HepG2 (cell line): ENCODE measurements around the gene ULBP2. TPM values are rescaled to one million over a fixed set of nuclear protein-coding genes. Genes with fewer than 3 reads are reported as not detected.

ENCODE experiments used
- ATAC-seq: fragments of 200-7000 bp; cut with Tn5 transposase; 3 replicates; pipeline ENCODE4 v1.9.1; 2020; ENCODE audit warnings: mild to moderate bottlenecking, moderate library complexity
- BruUV-seq: library from RNA; stranded (reverse); fragments of 400-500 nt; replicated peaks from 2 replicates; lab custom pipeline; 2021; lab: Mats Ljungman, UMichigan
- CTCF ChIA-PET: fragments of 300-600 bp; formaldehyde crosslinking; extraction: SDS; loops from one replicate; lab custom pipeline; 2021; ENCODE audit warnings: low total read pairs, inconsistent platforms, low intra/inter-chr PET ratio; lab: Yijun Ruan, JAX
- POLR2A ChIA-PET: fragments of 350-600 bp; sonication (Branson Sonifier 250); formaldehyde crosslinking; loops from one replicate; lab custom pipeline; 2020; ENCODE audit warnings: antibody characterized with exemption, inconsistent platforms; lab: Yijun Ruan, JAX
- DNase-seq: peaks from one replicate; pipeline ENCODE4 v3.0.0-alpha.2; 2015; ENCODE audit warnings: low spot score
- FAIRE-seq: peaks from 3 replicates; lab custom pipeline; 2011; peaks lifted over from hg19 to GRCh38; lab: Jason Lieb, UNC
- H2AFZ ChIP-seq: one replicate; pipeline ENCODE4 v1.6.1; 2011; ENCODE audit warnings: low read length, inconsistent platforms
- H3K27ac ChIP-seq: fragments of 300-600 bp; 3 replicates; pipeline ENCODE4 v1.8.0; 2011; ENCODE audit warnings: mixed run types, mild to moderate bottlenecking, mixed read lengths, low read length, inconsistent platforms; ENCODE audit not compliant: insufficient read depth; ENCODE audit errors: extremely low read length
- H3K27me3 ChIP-seq, 2 experiments: fragments of 200-600 bp in 1 of 2; 2 replicates in 1 of 2; 3 replicates in 1 of 2; pipeline versions ENCODE4 v1.6.0 to v1.8.0; 2011; ENCODE audit warnings: low read length in 2 of 2, mild to moderate bottlenecking in 2 of 2, moderate library complexity in 2 of 2, inconsistent platforms in 1 of 2; ENCODE audit not compliant: insufficient read depth in 2 of 2, control insufficient read depth in 1 of 2
- H3K36me3 ChIP-seq, 2 experiments: fragments of 200-600 bp in 1 of 2; replicated peaks in 1 of 2; 2 replicates in 1 of 2; 3 replicates in 1 of 2; pipeline versions ENCODE4 v1.5.1 to v1.8.0; 2011; ENCODE audit warnings: low read length in 2 of 2, inconsistent platforms in 1 of 2; ENCODE audit not compliant: insufficient read depth in 2 of 2, control insufficient read depth in 1 of 2
- H3K4me1 ChIP-seq: 2 replicates; pipeline ENCODE4 v1.5.1; 2012; ENCODE audit warnings: low read length, inconsistent platforms; ENCODE audit not compliant: insufficient read depth
- H3K4me2 ChIP-seq: 2 replicates; pipeline ENCODE4 v1.6.0; 2011; ENCODE audit warnings: low read depth, low read length, inconsistent platforms
- H3K4me3 ChIP-seq, 3 experiments: fragments of 200-600 bp in 1 of 3; sonication (generic), shearing (Covaris generic) in 1 of 3; replicated peaks in 1 of 3; 2 replicates each; pipeline ENCODE4 v1.5.1; 2011 to 2016; ENCODE audit warnings: low read length in 3 of 3, inconsistent platforms in 2 of 3, low read depth in 2 of 3, mild to moderate bottlenecking in 2 of 3, control low read depth in 1 of 3, mixed read lengths in 1 of 3; ENCODE audit not compliant: insufficient read depth in 1 of 3
- H3K79me2 ChIP-seq: one replicate; pipeline ENCODE4 v1.6.1; 2011; ENCODE audit warnings: low read length, inconsistent platforms; ENCODE audit not compliant: insufficient read depth
- H3K9ac ChIP-seq: 2 replicates; pipeline ENCODE4 v1.6.0; 2011; ENCODE audit warnings: mild to moderate bottlenecking, low read depth, low read length, inconsistent platforms; ENCODE audit not compliant: insufficient read depth
- H3K9me3 ChIP-seq: 2 replicates; pipeline ENCODE4 v1.5.1; 2012; ENCODE audit warnings: mild to moderate bottlenecking, low read length
- H4K20me1 ChIP-seq: 2 replicates; pipeline ENCODE4 v1.6.0; 2011; ENCODE audit warnings: inconsistent platforms, mild to moderate bottlenecking, low read length, moderate library complexity; ENCODE audit not compliant: insufficient read depth
- FLYWCH1 ChIP-seq: sonication (generic); formaldehyde crosslinking; IDR thresholded peaks from 2 replicates; pipeline ENCODE4 v1.8.1; 2023; ENCODE audit warnings: mild to moderate bottlenecking, missing genetic modification reagents
- FOXP1 ChIP-seq, 2 experiments: fragments of 450-650 bp in 1 of 2; IDR thresholded peaks; 2 replicates each; pipeline ENCODE4 v1.6.1; 2017 to 2018; ENCODE audit warnings: antibody characterized with exemption in 1 of 2
- JUNB ChIP-seq: sonication (generic); formaldehyde crosslinking; IDR thresholded peaks from 2 replicates; pipeline ENCODE4 v1.8.0; 2022; ENCODE audit warnings: missing genetic modification reagents, mild to moderate bottlenecking, borderline replicate concordance
- MEIS2 ChIP-seq: sonication (generic); formaldehyde crosslinking; IDR thresholded peaks from 2 replicates; pipeline ENCODE4 v1.9.0; 2021; ENCODE audit warnings: mild to moderate bottlenecking, missing genetic modification reagents
- ZFP90 ChIP-seq: sonication (generic); formaldehyde crosslinking; IDR thresholded peaks from 2 replicates; pipeline ENCODE4 v1.8.0; 2022; ENCODE audit warnings: missing genetic modification reagents, mild to moderate bottlenecking, inconsistent platforms, borderline replicate concordance
- ZNF282 ChIP-seq: fragments of 450-650 bp; IDR thresholded peaks from 2 replicates; pipeline ENCODE4 v1.6.1; 2018; ENCODE audit not compliant: partially characterized antibody
- in situ Hi-C: cut with HindIII; loops from 2 replicates; pipeline ENCODE4 v1.10.0; 2017; ENCODE audit warnings: low pct_unique_long_range_greater_than_20kb; ENCODE audit not compliant: extremely low pct_ligation_motif_present
- intact Hi-C: fragments of 100-400 bp; cut with micrococcal nuclease; formaldehyde crosslinking; loops from one replicate; pipeline ENCODE4 v1.10.0; 2022; ENCODE audit not compliant: unreplicated experiment
- polyA plus RNA-seq, 8 experiments: library from polyadenylated mRNA; depleted of rRNA in 3 of 8; stranded (reverse) in 7 of 8; unstranded in 1 of 8; fragments of >200 nt; fragmentation: Illumina TruSeq in 4 of 8; extraction: Trizol in 4 of 8; gene quantifications; 2 replicates each; pipeline versions ENCODE4 v1.2.1 to v1.2.3, GENCODE V29; 2011 to 2016; ENCODE audit warnings: low read depth in 4 of 8, missing spikeins in 1 of 8, mixed read lengths in 1 of 8; ENCODE audit not compliant: insufficient read depth in 1 of 8
- total RNA-seq, 5 experiments: library from RNA; depleted of rRNA; stranded (reverse); fragments of >200 nt; fragmentation: Illumina TruSeq; extraction: Trizol; gene quantifications; 2 replicates each; pipeline ENCODE4 v1.2.3, GENCODE V29; 2016; ENCODE audit warnings: low read depth in 1 of 5
- TF ChIP-seq, protein P1 (sequence below), 2 experiments: fragments of 450-650 bp in 1 of 2; sonication (generic) in 1 of 2; formaldehyde crosslinking in 1 of 2; IDR thresholded peaks; 2 replicates each; pipeline versions ENCODE4 v1.6.1 to v1.8.0; 2016 to 2022; ENCODE audit warnings: antibody characterized with exemption in 1 of 2, mild to moderate bottlenecking in 1 of 2, missing genetic modification reagents in 1 of 2

The ULBP2 gene
- total and polyA plus RNA-seq, 2 of the 13 experiments (the other 11 are each of a cell fraction or from before 2014, with no cell fraction given), result not detected

DNA sequence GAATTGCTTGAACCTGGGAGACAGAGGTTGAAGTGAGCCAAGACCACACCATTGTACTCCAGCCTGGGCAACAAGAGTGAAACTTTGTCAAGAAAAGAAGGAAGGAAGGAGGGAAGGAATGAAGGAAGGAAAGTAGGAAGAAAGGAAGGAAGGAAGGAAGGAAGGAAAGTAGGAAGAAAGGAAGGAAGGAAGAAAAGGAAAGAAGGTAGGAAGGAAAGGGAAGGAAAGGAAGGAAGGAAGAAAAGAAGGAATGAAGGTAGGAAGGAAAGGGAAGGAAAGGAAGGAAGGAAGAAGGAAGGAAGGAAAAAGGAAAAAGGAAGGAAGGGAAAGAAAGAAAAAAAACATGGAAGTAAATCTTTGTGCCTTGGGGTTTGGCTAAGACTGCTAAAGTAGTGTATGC lies 33.6 kb downstream of the ULBP2 start:
- in situ Hi-C loops, result no loop called here
- no TSS peak for BruUV-seq
- Histone ChIP-seq H3K9ac (no peak overlapping the region), H4K20me1 (no peaks in the 10 kb centered on the region), H3K4me2 (no peak overlapping the region), H3K4me1 (no peaks in the 10 kb centered on the region), H3K27me3 (peaks cover 5 to 32% of the 10 kb centered on the region in 2 experiments; a peak in 3 of 5 replicates), H3K79me2 (no peaks in the 10 kb centered on the region), H3K27ac (no peak overlapping the region), H2AFZ (no peak overlapping the region), H3K4me3 (no peak overlapping the region), H3K9me3 (no peaks in the 10 kb centered on the region), H3K36me3 (no peaks in the 10 kb centered on the region)
- ATAC-seq, result no peak
- intact Hi-C loops, result no loop called here
- CTCF ChIA-PET, result no interaction called here
- TF ChIP-seq MEIS2 (CRISPR knock-in tag) (no peak), ZNF282 (peak; percentile 13), FLYWCH1 (CRISPR knock-in tag) (no peak), FOXP1 (IDR thresholded peaks at IDR 0.05) (0 out of 2 replicates have a peak, but pooled peaks have one; percentile 13), FOXP1 (CRISPR knock-in tag; IDR thresholded peaks at IDR 0.05) (no peak), JUNB (CRISPR knock-in tag) (peak; percentile 38; the same call in 1 of the 2 replicates), ZFP90 (CRISPR knock-in tag) (no peak)
- TF ChIP-seq, protein P1, sequence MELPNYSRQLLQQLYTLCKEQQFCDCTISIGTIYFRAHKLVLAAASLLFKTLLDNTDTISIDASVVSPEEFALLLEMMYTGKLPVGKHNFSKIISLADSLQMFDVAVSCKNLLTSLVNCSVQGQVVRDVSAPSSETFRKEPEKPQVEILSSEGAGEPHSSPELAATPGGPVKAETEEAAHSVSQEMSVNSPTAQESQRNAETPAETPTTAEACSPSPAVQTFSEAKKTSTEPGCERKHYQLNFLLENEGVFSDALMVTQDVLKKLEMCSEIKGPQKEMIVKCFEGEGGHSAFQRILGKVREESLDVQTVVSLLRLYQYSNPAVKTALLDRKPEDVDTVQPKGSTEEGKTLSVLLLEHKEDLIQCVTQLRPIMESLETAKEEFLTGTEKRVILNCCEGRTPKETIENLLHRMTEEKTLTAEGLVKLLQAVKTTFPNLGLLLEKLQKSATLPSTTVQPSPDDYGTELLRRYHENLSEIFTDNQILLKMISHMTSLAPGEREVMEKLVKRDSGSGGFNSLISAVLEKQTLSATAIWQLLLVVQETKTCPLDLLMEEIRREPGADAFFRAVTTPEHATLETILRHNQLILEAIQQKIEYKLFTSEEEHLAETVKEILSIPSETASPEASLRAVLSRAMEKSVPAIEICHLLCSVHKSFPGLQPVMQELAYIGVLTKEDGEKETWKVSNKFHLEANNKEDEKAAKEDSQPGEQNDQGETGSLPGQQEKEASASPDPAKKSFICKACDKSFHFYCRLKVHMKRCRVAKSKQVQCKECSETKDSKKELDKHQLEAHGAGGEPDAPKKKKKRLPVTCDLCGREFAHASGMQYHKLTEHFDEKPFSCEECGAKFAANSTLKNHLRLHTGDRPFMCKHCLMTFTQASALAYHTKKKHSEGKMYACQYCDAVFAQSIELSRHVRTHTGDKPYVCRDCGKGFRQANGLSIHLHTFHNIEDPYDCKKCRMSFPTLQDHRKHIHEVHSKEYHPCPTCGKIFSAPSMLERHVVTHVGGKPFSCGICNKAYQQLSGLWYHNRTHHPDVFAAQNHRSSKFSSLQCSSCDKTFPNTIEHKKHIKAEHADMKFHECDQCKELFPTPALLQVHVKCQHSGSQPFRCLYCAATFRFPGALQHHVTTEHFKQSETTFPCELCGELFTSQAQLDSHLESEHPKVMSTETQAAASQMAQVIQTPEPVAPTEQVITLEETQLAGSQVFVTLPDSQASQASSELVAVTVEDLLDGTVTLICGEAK (IDR thresholded peaks at IDR 0.05), result peak; percentile 22; the same call in 1 of the 2 replicates
- TF ChIP-seq, protein P1 (CRISPR knock-in tag; IDR thresholded peaks at IDR 0.05), result no peak
- POLR2A ChIA-PET, result no interaction called here
- FAIRE-seq, result no peak
- no peak for DNase-seq
